Activated T-cell treated with anti-CD3 and anti-CD28 coated beads for 24 hours (primary cell): ENCODE results near the gene SLC25A15.
A peak's percentile ranks its signal among the peaks of the same experiment; 100 is the strongest.

Experiments used
- DNase-seq: peaks from one replicate; pipeline ENCODE4 v3.0.0-alpha.2; 2020; ENCODE audit warnings: low read depth

Gene SLC25A15

GRCh38 chr13:40789275-40790153 is at the start of gene SLC25A15:
SLC25A15 (plus strand) TSS chr13:40789611; CDS start chr13:40793227, 3,616 bp downstream.
- DNase-seq, result peak; percentile 63

- no peak for DNase-seq
Measured at GRCh38 chr13:40749327-40749726, 40.1 kb upstream of the SLC25A15 start.

- DNase-seq, result no peak
Measured at GRCh38 chr13:40755082-40755700, 34.2 kb upstream of the SLC25A15 start.

- no peak for DNase-seq
Measured at GRCh38 chr13:40756042-40756441, 33.4 kb upstream of the SLC25A15 start.

- DNase-seq, result no peak
Measured at GRCh38 chr13:40758811-40759210, 30.6 kb upstream of the SLC25A15 start.

- no peak for DNase-seq
Measured at GRCh38 chr13:40762849-40763248, 26.6 kb upstream of the SLC25A15 start.

GRCh38 chr13:40764587-40765403 is 24.6 kb upstream of the SLC25A15 start:
- DNase-seq, result peak; percentile 36

- DNase-seq, result no peak
Measured at GRCh38 chr13:40765602-40766001, 23.8 kb upstream of the SLC25A15 start.

- DNase-seq, result no peak
Measured at GRCh38 chr13:40769970-40770369, 19.4 kb upstream of the SLC25A15 start.

- DNase-seq, result no peak
Measured at GRCh38 chr13:40770609-40770933, 18.8 kb upstream of the SLC25A15 start.

GRCh38 chr13:40770934-40771618 is 18.3 kb upstream of the SLC25A15 start, which contains the start of gene MRPS31:
MRPS31 (minus strand) TSS chr13:40771190; CDS start chr13:40771136, 54 bp downstream.
- peak; percentile 95 for DNase-seq

GRCh38 chr13:40772765-40773473 is 16.5 kb upstream of the SLC25A15 start:
- no peak for DNase-seq

- DNase-seq, result no peak
Measured at GRCh38 chr13:40774672-40775071, 14.7 kb upstream of the SLC25A15 start.

- DNase-seq, result no peak
Measured at GRCh38 chr13:40776232-40776631, 13.2 kb upstream of the SLC25A15 start.

GRCh38 chr13:40776681-40777165 is 12.7 kb upstream of the SLC25A15 start:
- peak; percentile 65 for DNase-seq

- no peak for DNase-seq
Measured at GRCh38 chr13:40777166-40777808, 12.1 kb upstream of the SLC25A15 start.

- DNase-seq, result no peak
Measured at GRCh38 chr13:40777809-40778175, 11.6 kb upstream of the SLC25A15 start.

GRCh38 chr13:40779049-40779448 is 10.4 kb upstream of the SLC25A15 start:
- DNase-seq, result no peak

- no peak for DNase-seq
Measured at GRCh38 chr13:40779796-40780285, 9.6 kb upstream of the SLC25A15 start.

- DNase-seq, result no peak
Measured at GRCh38 chr13:40780822-40781401, 8.5 kb upstream of the SLC25A15 start.
